Lung (tissue), 12 donors: ENCODE measurements around the gene MRPL44. TPM values are rescaled to one million over a fixed set of nuclear protein-coding genes. Genes with fewer than 3 reads are reported as not detected.

Experiments used
- ATAC-seq: fragments of 200-7000 bp; cut with Tn5 transposase; one replicate; pipeline ENCODE4 v1.9.1; 2020; ENCODE audit warnings: moderate number of reproducible peaks; ENCODE audit not compliant: insufficient read depth, low FRiP score
- DNase-seq, 3 donors: peaks; one replicate each; pipeline ENCODE4 v3.0.0-alpha.2; 2013 to 2017
- H3K27ac ChIP-seq, 2 donors: one replicate each; pipeline ENCODE4 v1.5.1; 2013; ENCODE audit warnings: mild to moderate bottlenecking in 2 of 2, moderate library complexity in 2 of 2, control low read depth in 1 of 2, inconsistent platforms in 1 of 2, low read depth in 1 of 2, low read length in 1 of 2
- H3K27me3 ChIP-seq, 3 donors: one replicate each; pipeline ENCODE4 v1.5.1; 2013; ENCODE audit warnings: low read length in 2 of 3; ENCODE audit not compliant: control insufficient read depth in 3 of 3, insufficient read depth in 3 of 3
- H3K36me3 ChIP-seq, 4 donors: one replicate each; pipeline ENCODE4 v1.5.1; 2013; ENCODE audit warnings: low read length in 4 of 4, mild to moderate bottlenecking in 1 of 4, moderate library complexity in 1 of 4; ENCODE audit not compliant: control insufficient read depth in 4 of 4, insufficient read depth in 4 of 4
- H3K4me1 ChIP-seq, 5 donors: one replicate each; pipeline ENCODE4 v1.5.1; 2013; ENCODE audit warnings: low read length in 5 of 5, mild to moderate bottlenecking in 2 of 5, moderate library complexity in 1 of 5; ENCODE audit not compliant: control insufficient read depth in 5 of 5, insufficient read depth in 5 of 5
- H3K4me3 ChIP-seq: one replicate; pipeline ENCODE4 v1.5.1; 2013; ENCODE audit warnings: mild to moderate bottlenecking, control low read depth, moderate library complexity
- H3K9ac ChIP-seq, 2 donors: one replicate each; pipeline ENCODE4 v1.5.1; 2013; ENCODE audit warnings: low read length in 2 of 2, control low read depth in 1 of 2; ENCODE audit not compliant: insufficient read depth in 1 of 2
- H3K9me3 ChIP-seq, 4 donors: one replicate each; pipeline ENCODE4 v1.5.1; 2013; ENCODE audit warnings: low read length in 3 of 4, mild to moderate bottlenecking in 1 of 4, moderate library complexity in 1 of 4; ENCODE audit not compliant: control insufficient read depth in 4 of 4, insufficient read depth in 3 of 4
- CTCF ChIP-seq: IDR thresholded peaks from 2 replicates; pipeline ENCODE4 v1.5.1; 2012; ENCODE audit warnings: mild to moderate bottlenecking; ENCODE audit errors: control extremely low read depth, extremely low read depth
- WGBS, 2 donors: extraction: QIAGEN DNeasy Blood & Tissue Kit; methylation state at CpG; one replicate each; pipeline ENCODE4 v1.1.7; 2013; 5-methylcytosine and 5-hydroxymethylcytosine counted together
- polyA plus RNA-seq, 2 donors: library from polyadenylated mRNA; stranded (reverse); fragments of 200-250 nt; gene quantifications; one replicate each; pipeline ENCODE4 v1.2.1, GENCODE V29; 2013
- total RNA-seq, 2 donors: library from RNA; depleted of rRNA in 1 of 2; stranded (reverse); fragments of >200 nt in 1 of 2; gene quantifications; one replicate each; pipeline ENCODE4 v1.2.1, GENCODE V29; 2014 to 2021
- donor health status: control.
- donor health status: control.
- donor health status: Bipolar disorder and iron deficiency.
- donor health status: healthy.
- donor health status: DM: yes; HTN: yes; CAD: no.

The MRPL44 gene
- total and polyA plus RNA-seq, 4 donors, result 20.4 to 23.1 (median 21.5) TPM

- no peaks in the 10 kb centered on the region for H3K9me3 ChIP-seq
- no peak for TF ChIP-seq CTCF
- WGBS, 2 donors, result 40 to 77% methylated on average over 2 of the region's 2 CpGs
These were observed 22.6 kb downstream of the MRPL44 start for GRCh38 chr2:223979730-223980396.

GRCh38 chr2:223980397-223980735, 23.1 kb downstream of the MRPL44 start:
- no peak overlapping the region for H3K27ac ChIP-seq
- 81 to 94% methylated on average over 1 of the region's 1 CpG for WGBS, 2 donors
- H3K4me3 ChIP-seq, result no peak overlapping the region

More at GRCh38 chr2:223979730-223980396, 22.6 kb downstream of the MRPL44 start:
- ATAC-seq, result no peak
- Histone ChIP-seq H3K4me1 (no peaks in the 10 kb centered on the region), H3K27me3 (no peaks in the 10 kb centered on the region), H3K9ac (no peak overlapping the region), H3K27ac (no peak overlapping the region), H3K36me3 (peaks cover 0 to 12% (median 4%) of the 10 kb centered on the region in 4 donors), H3K4me3 (no peak overlapping the region)
- no peak for DNase-seq

GRCh38 chr2:223980803-223981202, 23.5 kb downstream of the MRPL44 start:
- Histone ChIP-seq H3K27me3 (no peaks in the 10 kb centered on the region), H3K4me1 (no peaks in the 10 kb centered on the region), H3K9me3 (no peaks in the 10 kb centered on the region), H3K27ac (no peak overlapping the region), H3K4me3 (no peak overlapping the region), H3K9ac (no peak overlapping the region), H3K36me3 (peaks cover 0 to 12% (median 5%) of the 10 kb centered on the region in 4 donors)
- ATAC-seq (no peak), DNase-seq (no peak)
- 93 to 96% methylated on average over 4 of the region's 4 CpGs for WGBS, 2 donors
- no peak for TF ChIP-seq CTCF

More at GRCh38 chr2:223980397-223980735, 23.1 kb downstream of the MRPL44 start:
- no peak for DNase-seq
- H3K27me3 ChIP-seq, result no peaks in the 10 kb centered on the region
- TF ChIP-seq CTCF, result no peak
- no peaks in the 10 kb centered on the region for H3K9me3 ChIP-seq
- H3K4me1 ChIP-seq, result no peaks in the 10 kb centered on the region
- peaks cover 0 to 12% (median 4%) of the 10 kb centered on the region in 4 donors for H3K36me3 ChIP-seq
- no peak overlapping the region for H3K9ac ChIP-seq
- ATAC-seq, result no peak

- no peak for TF ChIP-seq CTCF
- ATAC-seq, result no peak
- no peaks in the 10 kb centered on the region for H3K9me3 ChIP-seq
These were observed 24.0 kb downstream of the MRPL44 start for GRCh38 chr2:223981241-223981640.

More at GRCh38 chr2:223981241-223981640, 24.0 kb downstream of the MRPL44 start:
- no peak for DNase-seq
- 90 to 100% methylated on average over 1 of the region's 1 CpG for WGBS, 2 donors
- no peak overlapping the region for H3K27ac ChIP-seq
- no peaks in the 10 kb centered on the region for H3K27me3 ChIP-seq
- peaks cover 0 to 12% (median 6%) of the 10 kb centered on the region in 4 donors for H3K36me3 ChIP-seq
- H3K4me1 ChIP-seq, result no peaks in the 10 kb centered on the region
- H3K9ac ChIP-seq, result no peak overlapping the region
- no peak overlapping the region for H3K4me3 ChIP-seq
